AG04450 (cell line): Measurements from ENCODE around the gene NCAPD3. TPM values are rescaled to one million over a fixed set of nuclear protein-coding genes. Genes with fewer than 3 reads are reported as not detected.

ENCODE experiments used
- CTCF ChIA-PET: fragments of 300-600, 350-600 bp; formaldehyde crosslinking; extraction: SDS; loops from one replicate; lab custom pipeline; 2022; ENCODE audit warnings: antibody characterized with exemption, inconsistent platforms; lab: Charles Lee
- POLR2A ChIA-PET: fragments of 350-600 bp; formaldehyde crosslinking; extraction: SDS; loops from one replicate; lab custom pipeline; 2021; ENCODE audit warnings: antibody characterized with exemption, inconsistent platforms; lab: Yijun Ruan, JAX
- DNase-seq: peaks from one replicate; pipeline ENCODE4 v3.0.0-alpha.2; 2011; ENCODE audit warnings: low read depth, low spot score
- H3K27ac ChIP-seq: one replicate; pipeline ENCODE4 v1.5.1; 2012; ENCODE audit warnings: low read depth, low read length, control low read depth
- H3K27me3 ChIP-seq: one replicate; pipeline ENCODE4 v1.6.0; 2012; ENCODE audit warnings: low read length; ENCODE audit not compliant: control insufficient read depth, insufficient read depth
- H3K4me3 ChIP-seq: 2 replicates; pipeline ENCODE4 v1.5.1; 2011; ENCODE audit warnings: mild to moderate bottlenecking, low read depth, low read length, control low read depth
- H3K9me3 ChIP-seq: 2 replicates; pipeline ENCODE4 v1.5.1; 2012; ENCODE audit warnings: low read length; ENCODE audit not compliant: control insufficient read depth, insufficient read depth
- CTCF ChIP-seq: IDR thresholded peaks from 2 replicates; pipeline ENCODE4 v1.5.1; 2011; ENCODE audit warnings: low read depth, low read length, control low read depth, inconsistent platforms
- polyA plus RNA-seq: library from polyadenylated mRNA; depleted of rRNA; stranded (reverse); fragments of >200 nt; gene quantifications from 2 replicates; pipeline ENCODE4 v1.2.3, GENCODE V29; 2011

Gene NCAPD3
- polyA plus RNA-seq, 1 experiment: 12.2 TPM

- no peaks in the 10 kb centered on the region for H3K9me3 ChIP-seq
- H3K27ac ChIP-seq: no peak overlapping the region
- DNase-seq: no peak
- no peak for TF ChIP-seq CTCF
- ChIA-PET POLR2A (no interaction called here), CTCF (interaction anchor here (1.1 to 2.9 kb wide), 2 partner anchors 9 to 222 kb away, joined by 3 to 14 read pairs; no protein-coding TSS in a partner anchor)
- H3K27me3 ChIP-seq: no peaks in the 10 kb centered on the region
- H3K4me3 ChIP-seq: no peak overlapping the region
Measured at GRCh38 chr11:134149371-134149770, 74.4 kb downstream of the NCAPD3 start.

GRCh38 chr11:134146598-134146997, 77.2 kb downstream of the NCAPD3 start:
- Histone ChIP-seq H3K27me3 (no peaks in the 10 kb centered on the region), H3K4me3 (no peak overlapping the region), H3K27ac (no peak overlapping the region), H3K9me3 (no peaks in the 10 kb centered on the region)
- ChIA-PET CTCF (interaction anchor here (0.6 to 2.0 kb wide), 4 partner anchors 15 to 99 kb away, joined by 3 to 7 read pairs (median 4); no protein-coding TSS in a partner anchor), POLR2A (no interaction called here)
- no peak for TF ChIP-seq CTCF
- DNase-seq: no peak

GRCh38 chr11:134145715-134146114, 78.1 kb downstream of the NCAPD3 start:
- no peak overlapping the region for H3K4me3 ChIP-seq
- TF ChIP-seq CTCF: no peak
- H3K9me3 ChIP-seq: no peaks in the 10 kb centered on the region
- H3K27ac ChIP-seq: no peak overlapping the region
- no peak for DNase-seq
- POLR2A ChIA-PET: no interaction called here
- no peaks in the 10 kb centered on the region for H3K27me3 ChIP-seq
- CTCF ChIA-PET: interaction anchor here (0.6 to 2.0 kb wide), 4 partner anchors 16 to 98 kb away, joined by 3 to 7 read pairs (median 4); no protein-coding TSS in a partner anchor

GRCh38 chr11:134144744-134145143, 79.0 kb downstream of the NCAPD3 start:
- Histone ChIP-seq H3K9me3 (no peaks in the 10 kb centered on the region), H3K27ac (no peak overlapping the region), H3K4me3 (no peak overlapping the region), H3K27me3 (no peaks in the 10 kb centered on the region)
- no peak for TF ChIP-seq CTCF
- POLR2A ChIA-PET: interaction anchor here (0.5 kb wide), 1 partner anchor 11 kb away, joined by 3 read pairs; no protein-coding TSS in a partner anchor
- DNase-seq: no peak
- CTCF ChIA-PET: interaction anchor here (1.0 to 1.3 kb wide), 2 partner anchors 94 to 95 kb away, joined by 3 to 7 read pairs; no protein-coding TSS in a partner anchor

- no peak for DNase-seq
- CTCF ChIA-PET: interaction anchor here (1.0 to 5.5 kb wide), 3 partner anchors 93 to 94 kb away, joined by 3 to 133 read pairs (median 7); no protein-coding TSS in a partner anchor
- Histone ChIP-seq H3K27ac (no peak overlapping the region), H3K9me3 (no peaks in the 10 kb centered on the region), H3K27me3 (no peaks in the 10 kb centered on the region), H3K4me3 (no peak overlapping the region)
- TF ChIP-seq CTCF: no peak
- POLR2A ChIA-PET: no interaction called here
Measured at GRCh38 chr11:134143801-134144200, 80.0 kb downstream of the NCAPD3 start.
